ENCODE results near the gene CHURC1.

Gene CHURC1

DNA sequence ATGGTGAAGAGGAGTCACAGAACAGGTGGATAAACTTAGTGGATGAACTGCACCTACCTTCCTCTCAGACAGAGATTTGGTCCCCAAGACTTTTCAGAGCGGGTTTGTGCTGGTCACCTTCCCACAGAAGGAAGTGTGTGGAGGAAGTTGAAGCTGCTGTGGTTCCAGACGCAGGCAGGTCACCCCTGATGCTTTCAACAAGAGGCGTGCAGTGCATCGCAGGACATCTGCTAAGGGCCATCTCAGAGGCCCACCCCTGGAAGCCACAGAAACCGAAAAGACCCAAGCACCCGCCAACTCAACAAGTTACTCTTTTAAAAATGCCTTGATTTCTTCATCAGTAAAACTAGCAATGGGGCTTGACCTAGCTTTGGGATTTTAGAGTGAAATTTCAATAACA, 29.3 kb downstream of the CHURC1 start:
- TF ChIP-seq CTCF (IDR thresholded peaks at IDR 0.05), result no peak
- no peak for DNase-seq (ENCODE audit: low spot score)
- Histone ChIP-seq H3K4me3 (no peak overlapping the region), H3K27ac (no peak overlapping the region)

DNA sequence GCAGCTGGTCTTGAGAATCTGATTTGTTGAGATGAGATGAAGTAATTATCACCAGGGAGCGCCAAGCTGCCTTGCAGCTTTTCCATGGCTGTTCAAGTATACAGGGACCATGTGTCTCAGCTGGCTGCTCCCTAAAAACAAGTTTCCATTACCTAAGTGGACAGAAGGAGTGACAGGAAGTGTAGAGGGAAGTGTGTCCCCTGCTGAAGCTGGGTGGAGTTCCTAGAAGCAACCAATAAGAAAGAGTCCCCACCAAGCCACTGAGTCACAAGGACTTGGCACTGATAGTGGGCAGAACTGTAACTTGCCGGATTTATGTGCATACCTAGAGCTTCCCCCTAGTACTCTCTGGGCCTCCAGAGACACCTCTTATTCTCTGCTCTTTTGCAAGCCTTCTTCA, 29.8 kb downstream of the CHURC1 start:
- no peak for TF ChIP-seq CTCF (IDR thresholded peaks at IDR 0.05)
- no peak for DNase-seq (ENCODE audit: low spot score)
- no peak overlapping the region for H3K27ac ChIP-seq
- no peak overlapping the region for H3K4me3 ChIP-seq

DNA sequence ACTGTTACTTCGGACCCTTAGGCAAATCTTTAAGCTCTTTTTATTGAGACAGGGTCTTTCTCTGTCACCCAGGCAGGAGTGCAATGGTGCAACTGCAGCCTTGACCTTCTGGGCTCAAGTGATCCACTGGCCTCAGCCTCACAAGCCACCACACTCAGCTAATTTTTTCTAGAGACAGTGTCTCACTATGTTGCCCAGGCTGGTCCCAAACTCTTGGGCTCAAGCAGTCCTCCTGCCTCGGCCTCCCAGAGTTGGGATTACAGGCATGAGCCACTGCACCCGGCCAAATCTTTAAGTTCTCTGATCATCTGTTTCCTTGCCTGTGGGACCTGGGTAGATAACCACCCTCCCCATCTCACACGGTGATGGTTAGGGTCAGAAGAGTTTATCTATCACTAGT, 30.6 kb downstream of the CHURC1 start:
- TF ChIP-seq CTCF (IDR thresholded peaks at IDR 0.05), result no peak
- Histone ChIP-seq H3K4me3 (no peak overlapping the region), H3K27ac (no peak overlapping the region)
- DNase-seq (ENCODE audit: low spot score), result no peak

DNA sequence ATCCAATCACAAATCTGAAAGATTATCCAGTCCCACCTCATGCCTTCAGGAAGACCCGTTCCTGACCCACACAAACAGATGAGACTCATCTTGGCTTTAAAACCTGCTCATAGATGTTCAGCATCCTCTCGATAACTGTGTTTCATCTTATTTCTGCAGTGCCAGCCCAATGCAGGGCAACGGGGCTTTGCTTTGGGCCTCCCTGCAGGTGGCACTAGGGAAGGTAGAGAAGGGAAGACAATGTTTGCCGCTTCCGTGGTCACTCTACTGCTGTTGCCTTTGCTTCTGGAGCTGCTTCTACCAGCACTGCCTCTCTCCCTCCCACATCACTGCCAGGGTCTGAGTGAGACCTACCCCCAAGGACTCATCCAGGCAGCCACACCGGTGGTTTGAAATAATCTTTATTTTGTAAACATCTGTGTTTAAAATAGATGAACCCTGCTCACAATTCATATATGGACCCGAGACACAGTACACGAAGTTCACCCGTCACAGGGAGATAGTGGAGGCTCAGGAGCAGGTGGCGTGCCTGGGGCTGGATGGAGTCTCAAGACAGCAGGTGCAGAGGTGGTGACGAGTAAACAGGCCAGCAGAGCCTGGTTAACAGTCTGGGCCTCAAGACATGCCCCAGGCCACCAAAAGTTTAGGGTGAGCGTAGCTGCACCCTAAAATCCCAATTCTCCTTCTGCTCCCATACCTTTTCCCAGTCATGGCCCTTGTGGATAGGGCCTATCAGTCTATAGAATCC, 31.4 kb downstream of the CHURC1 start:
- no peak for TF ChIP-seq CTCF (IDR thresholded peaks at IDR 0.05)
- DNase-seq (ENCODE audit: low spot score), result no peak
- Histone ChIP-seq H3K4me3 (no peak overlapping the region), H3K27ac (no peak overlapping the region)

DNA sequence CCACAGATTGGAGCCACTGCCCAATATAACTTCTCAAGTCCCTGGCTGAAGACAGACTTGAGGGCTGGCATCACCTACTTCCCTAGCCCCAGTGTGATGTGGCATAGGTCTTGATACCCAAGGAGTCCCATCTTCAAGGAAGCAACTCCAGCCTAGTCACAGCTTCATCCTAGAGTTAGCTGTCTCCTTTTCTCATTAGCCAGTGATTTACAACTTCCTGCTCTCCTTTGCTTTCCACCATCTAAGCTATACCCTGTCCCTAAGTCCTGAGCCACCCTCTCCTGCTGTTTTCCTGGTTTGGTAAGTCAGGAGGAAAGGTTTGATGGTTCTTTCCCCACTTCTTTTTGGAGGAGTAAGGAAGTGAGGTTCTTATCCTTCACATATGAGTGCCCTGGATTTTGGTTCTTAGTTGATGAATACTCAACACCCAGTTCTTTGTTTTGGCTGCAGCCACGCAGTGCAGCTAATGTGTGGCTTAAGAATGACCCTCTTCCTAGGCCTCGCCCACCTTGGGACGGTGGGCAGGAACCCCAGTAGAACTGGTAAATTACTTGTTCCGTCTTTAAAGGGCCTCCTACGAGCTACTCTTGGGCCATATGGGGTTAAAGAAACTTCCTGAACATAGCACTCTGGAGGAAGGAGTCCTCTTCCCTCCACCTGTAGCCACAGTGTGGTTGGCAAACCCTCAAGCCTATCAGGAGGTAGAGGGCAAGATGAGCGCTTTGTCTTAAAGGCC, 32.2 kb downstream of the CHURC1 start:
- TF ChIP-seq CTCF (IDR thresholded peaks at IDR 0.05), result no peak
- Histone ChIP-seq H3K27ac (no peak overlapping the region), H3K4me3 (no peak overlapping the region)
- DNase-seq (ENCODE audit: low spot score), result no peak

DNA sequence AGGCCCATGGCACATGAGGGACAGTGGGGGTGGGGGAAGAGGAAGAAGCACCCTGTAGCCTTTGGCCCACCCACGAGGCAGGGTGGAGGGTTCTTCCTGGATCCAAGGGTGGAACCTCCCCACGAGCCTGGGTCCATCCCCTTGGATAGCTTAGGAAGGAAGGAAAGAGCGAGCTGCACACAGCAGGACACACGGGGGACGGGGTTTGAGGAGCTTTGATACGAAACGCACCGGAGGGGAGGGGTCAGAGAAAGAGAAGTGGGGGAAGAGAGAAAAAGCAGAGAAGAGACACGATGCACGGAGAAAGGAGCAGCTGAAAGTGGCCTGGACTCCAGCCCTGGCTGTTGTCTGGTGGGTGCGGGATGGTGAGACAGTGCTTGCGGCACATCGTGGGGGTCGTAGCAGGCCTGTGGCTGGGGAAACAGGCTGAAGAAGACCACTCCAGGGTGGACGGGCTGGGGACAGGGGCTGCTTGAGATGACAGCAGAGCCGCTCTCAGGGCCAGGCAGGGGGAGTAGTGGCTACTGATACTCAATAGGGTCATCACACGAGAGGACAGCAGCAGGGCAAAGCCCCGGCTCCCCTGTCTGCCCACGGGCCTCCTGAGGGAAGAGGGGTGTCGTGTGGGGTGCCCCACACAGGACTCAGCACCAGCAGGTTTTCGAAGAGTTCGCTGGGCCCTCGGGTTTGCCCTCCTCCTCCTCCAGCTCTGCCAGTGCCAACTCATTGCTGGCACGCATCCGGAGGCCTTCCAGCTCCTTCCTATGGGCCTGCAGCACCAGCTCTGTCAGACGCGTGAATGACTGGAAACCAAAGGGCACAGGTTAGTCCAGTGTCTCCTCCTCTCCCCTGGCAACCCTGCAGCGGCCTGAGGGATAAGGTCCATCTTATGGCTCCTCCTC, 33.7 kb downstream of the CHURC1 start:
- H3K27ac ChIP-seq, result no peak overlapping the region
- H3K4me3 ChIP-seq, result no peak overlapping the region
- no peak for TF ChIP-seq CTCF (IDR thresholded peaks at IDR 0.05)
- no peak for DNase-seq (ENCODE audit: low spot score)
